Measurements from ENCODE around the gene CLK4.

CLK4 gene

DNA sequence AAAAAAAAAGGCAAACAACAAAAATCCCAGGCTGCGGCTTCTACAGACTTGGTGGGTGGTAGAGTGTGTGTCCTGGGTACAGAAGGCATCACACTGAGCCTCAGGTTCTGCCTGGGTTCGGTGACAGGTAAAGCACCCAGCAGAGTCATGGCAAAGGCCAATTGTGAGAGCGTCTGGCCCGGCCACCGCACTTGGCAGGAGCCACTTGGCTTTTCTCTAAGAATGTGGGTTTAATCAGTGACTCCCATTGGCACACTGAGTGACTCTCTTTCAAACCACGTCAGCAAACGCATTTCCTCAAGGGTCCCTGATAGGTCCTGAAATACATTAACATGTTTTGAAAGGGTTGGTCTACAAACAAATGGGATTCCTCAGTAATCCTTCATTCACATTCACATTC is 53.6 kb downstream of the CLK4 start:
- H3K27ac ChIP-seq = no peak overlapping the region
- H3K4me1 ChIP-seq = peaks cover 0 to 6% (median 0%) of the 10 kb centered on the region in 10 experiments; a peak in 2 of 20 replicates
- peaks cover 22 to 59% (median 36%) of the 10 kb centered on the region in 11 experiments for H3K9me3 ChIP-seq (replicated peaks in 1 of 11)
- H4K20me1 ChIP-seq = no peaks in the 10 kb centered on the region
- H3K27me3 ChIP-seq = no peaks in the 10 kb centered on the region
- no peaks in the 10 kb centered on the region for H3K36me3 ChIP-seq
- H3K4me3 ChIP-seq = no peak overlapping the region
- TF ChIP-seq Cebpa-rat (IDR thresholded peaks at IDR 0.05) = no peak
- H3K4me2 ChIP-seq = no peak overlapping the region
- H3K9ac ChIP-seq = no peak overlapping the region

DNA sequence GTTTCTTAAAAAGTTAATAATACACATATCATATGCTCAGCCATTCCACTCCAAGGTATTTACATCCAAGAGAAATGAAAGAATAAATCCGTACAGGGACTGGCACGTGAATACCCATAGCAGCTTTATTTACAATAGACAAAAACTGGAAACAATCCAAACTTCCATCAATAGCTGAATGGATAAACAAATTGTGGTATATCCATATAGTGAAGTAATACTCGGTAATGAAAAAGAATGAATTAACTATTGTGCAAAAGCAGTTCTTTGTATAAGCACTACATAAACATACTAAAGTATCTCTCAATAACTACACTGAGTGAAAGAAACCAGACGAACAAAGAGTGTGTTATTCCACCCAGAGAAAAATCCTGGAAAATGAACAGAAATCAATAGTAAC is 54.2 kb downstream of the CLK4 start:
- no peak overlapping the region for H3K4me3 ChIP-seq
- H3K36me3 ChIP-seq = no peaks in the 10 kb centered on the region
- H3K4me2 ChIP-seq = no peak overlapping the region
- peaks cover 0 to 6% (median 0%) of the 10 kb centered on the region in 10 experiments; a peak in 2 of 20 replicates for H3K4me1 ChIP-seq
- H4K20me1 ChIP-seq = no peaks in the 10 kb centered on the region
- peaks cover 22 to 56% (median 34%) of the 10 kb centered on the region in 11 experiments for H3K9me3 ChIP-seq (replicated peaks in 1 of 11)
- H3K9ac ChIP-seq = no peak overlapping the region
- H3K27ac ChIP-seq = no peak overlapping the region
- TF ChIP-seq Cebpa-rat (IDR thresholded peaks at IDR 0.05) = no peak
- H3K27me3 ChIP-seq = no peaks in the 10 kb centered on the region

DNA sequence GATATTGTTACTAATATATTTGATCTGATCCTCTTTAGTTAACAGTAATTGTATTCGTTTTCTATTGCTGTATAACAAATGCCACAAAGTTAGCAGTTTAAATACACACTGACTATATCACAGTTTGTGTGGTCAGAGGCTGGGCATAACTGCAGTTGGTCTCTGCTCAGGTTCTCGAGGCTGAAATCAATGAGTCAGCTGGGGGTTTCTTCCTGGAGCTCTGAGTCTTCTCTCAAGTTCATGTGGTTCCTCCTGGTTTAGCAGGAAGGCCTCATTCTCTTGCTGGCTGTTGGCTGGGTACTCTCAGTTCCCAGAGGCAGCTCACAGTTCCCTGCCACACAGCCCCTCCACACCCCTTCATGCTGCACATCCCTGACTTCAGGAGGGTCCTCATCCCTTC is 57.4 kb downstream of the CLK4 start:
- H3K36me3 ChIP-seq = no peaks in the 10 kb centered on the region
- H4K20me1 ChIP-seq = no peaks in the 10 kb centered on the region
- H3K4me2 ChIP-seq = peak overlapping the region in 1 of 11 experiments; percentile 11; a peak in 1 of 22 replicates
- peaks cover 0 to 6% (median 0%) of the 10 kb centered on the region in 10 experiments; a peak in 2 of 20 replicates for H3K4me1 ChIP-seq
- TF ChIP-seq Cebpa-rat (IDR thresholded peaks at IDR 0.05) = no peak
- H3K27ac ChIP-seq = no peak overlapping the region
- H3K27me3 ChIP-seq = no peaks in the 10 kb centered on the region
- H3K9me3 ChIP-seq (replicated peaks in 1 of 11) = peaks cover 10 to 38% (median 18%) of the 10 kb centered on the region in 11 experiments; a peak in 19 of 22 replicates
- no peak overlapping the region for H3K9ac ChIP-seq
- H3K4me3 ChIP-seq = no peak overlapping the region

GRCh38 chr5:178564811-178565550 is 61.9 kb downstream of the CLK4 start:
- Histone ChIP-seq H3K36me3 (no peaks in the 10 kb centered on the region), H3K4me3 (no peak overlapping the region), H3K27me3 (no peaks in the 10 kb centered on the region), H3K4me1 (peaks cover 0 to 16% (median 10%) of the 10 kb centered on the region in 10 experiments; a peak in 16 of 20 replicates), H3K27ac (no peak overlapping the region), H4K20me1 (no peaks in the 10 kb centered on the region), H3K4me2 (no peak overlapping the region), H3K9me3 (replicated peaks in 1 of 11) (peaks cover 4 to 22% (median 13%) of the 10 kb centered on the region in 11 experiments; a peak in 19 of 22 replicates), H3K9ac (no peak overlapping the region)
- no peak for TF ChIP-seq Cebpa-rat (IDR thresholded peaks at IDR 0.05)

DNA sequence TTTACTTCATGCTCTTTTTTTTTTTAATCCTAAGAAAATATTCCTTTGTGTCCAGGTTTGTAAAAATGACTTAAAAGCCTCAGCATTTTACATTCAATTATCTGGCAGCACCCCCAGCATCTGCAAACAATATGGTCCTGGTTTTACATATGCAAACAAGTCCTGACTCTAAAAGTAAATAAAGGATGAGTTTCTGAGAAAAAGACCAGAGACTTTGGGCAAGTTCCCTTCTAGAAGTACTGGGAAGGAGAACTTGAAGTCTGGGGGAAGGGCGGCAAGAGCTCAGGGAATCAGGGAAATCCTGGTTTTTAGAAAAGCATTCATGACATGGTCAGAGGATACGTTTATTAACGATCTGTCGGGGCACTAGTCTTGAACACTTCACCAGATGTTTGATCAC is 62.5 kb downstream of the CLK4 start:
- no peak overlapping the region for H3K9ac ChIP-seq
- no peaks in the 10 kb centered on the region for H3K36me3 ChIP-seq
- no peak for TF ChIP-seq Cebpa-rat (IDR thresholded peaks at IDR 0.05)
- H3K4me3 ChIP-seq = no peak overlapping the region
- no peak overlapping the region for H3K4me2 ChIP-seq
- H3K27me3 ChIP-seq = no peaks in the 10 kb centered on the region
- H3K4me1 ChIP-seq = peaks cover 0 to 16% (median 10%) of the 10 kb centered on the region in 10 experiments; a peak in 16 of 20 replicates
- H4K20me1 ChIP-seq = no peaks in the 10 kb centered on the region
- H3K9me3 ChIP-seq (replicated peaks in 1 of 11) = peaks cover 4 to 19% (median 13%) of the 10 kb centered on the region in 11 experiments; a peak in 19 of 22 replicates
- no peak overlapping the region for H3K27ac ChIP-seq

DNA sequence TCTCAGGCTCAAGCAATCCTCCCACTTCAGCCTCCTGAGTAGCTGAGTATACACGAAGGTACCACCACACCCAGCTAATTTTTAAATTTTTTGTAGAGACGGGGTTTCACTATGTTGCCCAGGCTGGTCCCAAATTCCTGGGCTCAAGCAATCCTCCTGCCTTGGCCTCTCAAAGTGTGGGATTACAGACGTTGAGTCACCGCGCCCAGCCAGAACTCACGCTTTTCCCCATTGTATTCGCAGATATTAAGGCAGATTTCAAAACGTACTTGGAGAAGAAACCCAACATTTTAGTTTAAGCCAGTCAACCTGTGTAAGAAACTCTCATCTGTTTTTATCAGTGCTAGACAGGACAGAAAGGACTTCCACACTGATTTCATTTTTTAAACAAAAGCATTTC is 63.2 kb downstream of the CLK4 start:
- H3K9ac ChIP-seq = no peak overlapping the region
- H4K20me1 ChIP-seq = no peaks in the 10 kb centered on the region
- peaks cover 4 to 19% (median 13%) of the 10 kb centered on the region in 11 experiments; a peak in 19 of 22 replicates for H3K9me3 ChIP-seq (replicated peaks in 1 of 11)
- no peak overlapping the region for H3K4me3 ChIP-seq
- H3K27ac ChIP-seq = no peak overlapping the region
- H3K27me3 ChIP-seq = no peaks in the 10 kb centered on the region
- no peak for TF ChIP-seq Cebpa-rat (IDR thresholded peaks at IDR 0.05)
- H3K4me1 ChIP-seq = peaks cover 0 to 16% (median 10%) of the 10 kb centered on the region in 10 experiments; a peak in 15 of 20 replicates
- no peak overlapping the region for H3K4me2 ChIP-seq
- H3K36me3 ChIP-seq = no peaks in the 10 kb centered on the region

DNA sequence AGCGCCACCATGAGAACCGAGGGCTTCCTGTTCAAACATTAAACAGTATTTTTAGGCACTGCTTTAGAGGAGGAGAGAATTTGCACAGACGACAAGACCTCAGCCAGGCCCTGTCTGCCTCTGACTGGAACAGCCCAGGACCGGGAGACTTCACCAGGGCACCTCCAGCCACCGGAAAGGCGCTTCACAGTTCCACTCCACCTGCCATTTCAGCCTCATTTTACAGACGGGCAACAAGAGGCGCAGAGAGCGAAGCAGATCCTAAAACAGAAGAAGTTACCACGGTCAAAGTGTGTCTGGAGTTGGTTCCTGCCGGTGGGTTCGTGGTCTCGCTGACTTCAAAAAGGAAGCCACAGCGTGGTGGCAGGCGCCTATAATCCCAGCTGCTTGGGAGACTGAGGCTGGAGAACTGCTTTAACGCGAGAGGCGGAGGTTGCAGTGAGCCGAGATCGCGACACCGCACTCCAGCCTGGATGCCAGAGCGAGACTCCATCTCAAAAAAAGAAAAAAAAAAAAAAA is 65.0 kb downstream of the CLK4 start:
- no peak overlapping the region for H3K27ac ChIP-seq
- H3K9ac ChIP-seq = no peak overlapping the region
- TF ChIP-seq Cebpa-rat (IDR thresholded peaks at IDR 0.05) = no peak
- H3K4me2 ChIP-seq = peak overlapping the region in 8 of 11 experiments; percentile 16 to 48 (median 27); a peak in 10 of 22 replicates
- no peaks in the 10 kb centered on the region for H3K27me3 ChIP-seq
- peaks cover 0 to 16% (median 10%) of the 10 kb centered on the region in 10 experiments; a peak in 15 of 20 replicates for H3K4me1 ChIP-seq
- peaks cover 4 to 19% (median 13%) of the 10 kb centered on the region in 11 experiments; a peak in 19 of 22 replicates for H3K9me3 ChIP-seq (replicated peaks in 1 of 11)
- H4K20me1 ChIP-seq = no peaks in the 10 kb centered on the region
- no peaks in the 10 kb centered on the region for H3K36me3 ChIP-seq
- H3K4me3 ChIP-seq = no peak overlapping the region

GRCh38 chr5:178560911-178561310 is 65.9 kb downstream of the CLK4 start:
- H3K4me2 ChIP-seq = peak overlapping the region in 4 of 11 experiments; percentile 16 to 48 (median 36); a peak in 4 of 22 replicates
- no peak for TF ChIP-seq Cebpa-rat (IDR thresholded peaks at IDR 0.05)
- H3K4me3 ChIP-seq = no peak overlapping the region
- no peak overlapping the region for H3K27ac ChIP-seq
- H3K9ac ChIP-seq = no peak overlapping the region
- H3K36me3 ChIP-seq = no peaks in the 10 kb centered on the region
- peaks cover 0 to 16% (median 10%) of the 10 kb centered on the region in 10 experiments; a peak in 15 of 20 replicates for H3K4me1 ChIP-seq
- no peaks in the 10 kb centered on the region for H4K20me1 ChIP-seq
- H3K27me3 ChIP-seq = no peaks in the 10 kb centered on the region
- peaks cover 4 to 19% (median 13%) of the 10 kb centered on the region in 11 experiments; a peak in 19 of 22 replicates for H3K9me3 ChIP-seq (replicated peaks in 1 of 11)

GRCh38 chr5:178557416-178557815 is 69.4 kb downstream of the CLK4 start:
- H3K27ac ChIP-seq = no peak overlapping the region
- peaks cover 0 to 30% (median 20%) of the 10 kb centered on the region in 10 experiments; a peak in 16 of 20 replicates for H3K4me1 ChIP-seq
- no peak overlapping the region for H3K4me2 ChIP-seq
- H4K20me1 ChIP-seq = no peaks in the 10 kb centered on the region
- H3K4me3 ChIP-seq = no peak overlapping the region
- no peak overlapping the region for H3K9ac ChIP-seq
- no peaks in the 10 kb centered on the region for H3K36me3 ChIP-seq
- H3K9me3 ChIP-seq (replicated peaks in 1 of 11) = peaks cover 2 to 10% (median 8%) of the 10 kb centered on the region in 11 experiments; a peak in 19 of 22 replicates
- no peaks in the 10 kb centered on the region for H3K27me3 ChIP-seq
- TF ChIP-seq Cebpa-rat (IDR thresholded peaks at IDR 0.05) = no peak

Data from BLaER1 treated with 17β-estradiol and CSF1 and Interleukin-3, amounts not matched to agents 10 nM and 100 nM (cell line).